Lung (tissue), 12 donors: ENCODE measurements around the gene SUCO. TPM values are rescaled to one million over a fixed set of nuclear protein-coding genes. Genes with fewer than 3 reads are reported as not detected.
A peak's percentile ranks its signal among the peaks of the same experiment; 100 is the strongest.

ENCODE experiments used
- ATAC-seq: fragments of 200-7000 bp; cut with Tn5 transposase; one replicate; pipeline ENCODE4 v1.9.1; 2020; ENCODE audit warnings: moderate number of reproducible peaks; ENCODE audit not compliant: insufficient read depth, low FRiP score
- DNase-seq, 3 donors: peaks; one replicate each; pipeline ENCODE4 v3.0.0-alpha.2; 2013 to 2017
- H3K27ac ChIP-seq, 2 donors: one replicate each; pipeline ENCODE4 v1.5.1; 2013; ENCODE audit warnings: mild to moderate bottlenecking in 2 of 2, moderate library complexity in 2 of 2, control low read depth in 1 of 2, inconsistent platforms in 1 of 2, low read depth in 1 of 2, low read length in 1 of 2
- H3K27me3 ChIP-seq, 3 donors: one replicate each; pipeline ENCODE4 v1.5.1; 2013; ENCODE audit warnings: low read length in 2 of 3; ENCODE audit not compliant: control insufficient read depth in 3 of 3, insufficient read depth in 3 of 3
- H3K36me3 ChIP-seq, 4 donors: one replicate each; pipeline ENCODE4 v1.5.1; 2013; ENCODE audit warnings: low read length in 4 of 4, mild to moderate bottlenecking in 1 of 4, moderate library complexity in 1 of 4; ENCODE audit not compliant: control insufficient read depth in 4 of 4, insufficient read depth in 4 of 4
- H3K4me1 ChIP-seq, 5 donors: one replicate each; pipeline ENCODE4 v1.5.1; 2013; ENCODE audit warnings: low read length in 5 of 5, mild to moderate bottlenecking in 2 of 5, moderate library complexity in 1 of 5; ENCODE audit not compliant: control insufficient read depth in 5 of 5, insufficient read depth in 5 of 5
- H3K4me3 ChIP-seq: one replicate; pipeline ENCODE4 v1.5.1; 2013; ENCODE audit warnings: mild to moderate bottlenecking, control low read depth, moderate library complexity
- H3K9ac ChIP-seq, 2 donors: one replicate each; pipeline ENCODE4 v1.5.1; 2013; ENCODE audit warnings: low read length in 2 of 2, control low read depth in 1 of 2; ENCODE audit not compliant: insufficient read depth in 1 of 2
- H3K9me3 ChIP-seq, 4 donors: one replicate each; pipeline ENCODE4 v1.5.1; 2013; ENCODE audit warnings: low read length in 3 of 4, mild to moderate bottlenecking in 1 of 4, moderate library complexity in 1 of 4; ENCODE audit not compliant: control insufficient read depth in 4 of 4, insufficient read depth in 3 of 4
- WGBS, 2 donors: extraction: QIAGEN DNeasy Blood & Tissue Kit; methylation state at CpG; one replicate each; pipeline ENCODE4 v1.1.7; 2013; 5-methylcytosine and 5-hydroxymethylcytosine counted together
- polyA plus RNA-seq, 2 donors: library from polyadenylated mRNA; stranded (reverse); fragments of 200-250 nt; gene quantifications; one replicate each; pipeline ENCODE4 v1.2.1, GENCODE V29; 2013
- total RNA-seq, 2 donors: library from RNA; depleted of rRNA in 1 of 2; stranded (reverse); fragments of >200 nt in 1 of 2; gene quantifications; one replicate each; pipeline ENCODE4 v1.2.1, GENCODE V29; 2014 to 2021
- TF ChIP-seq, protein P1 (sequence below): IDR thresholded peaks from 2 replicates; pipeline ENCODE4 v1.5.1; 2012; ENCODE audit warnings: mild to moderate bottlenecking; ENCODE audit errors: control extremely low read depth, extremely low read depth
- donor health status: control.
- donor health status: control.
- donor health status: Bipolar disorder and iron deficiency.
- donor health status: healthy.
- donor health status: DM: yes; HTN: yes; CAD: no.

Gene SUCO
- total and polyA plus RNA-seq, 4 donors = 10.2 to 86.8 (median 22.0) TPM

DNA sequence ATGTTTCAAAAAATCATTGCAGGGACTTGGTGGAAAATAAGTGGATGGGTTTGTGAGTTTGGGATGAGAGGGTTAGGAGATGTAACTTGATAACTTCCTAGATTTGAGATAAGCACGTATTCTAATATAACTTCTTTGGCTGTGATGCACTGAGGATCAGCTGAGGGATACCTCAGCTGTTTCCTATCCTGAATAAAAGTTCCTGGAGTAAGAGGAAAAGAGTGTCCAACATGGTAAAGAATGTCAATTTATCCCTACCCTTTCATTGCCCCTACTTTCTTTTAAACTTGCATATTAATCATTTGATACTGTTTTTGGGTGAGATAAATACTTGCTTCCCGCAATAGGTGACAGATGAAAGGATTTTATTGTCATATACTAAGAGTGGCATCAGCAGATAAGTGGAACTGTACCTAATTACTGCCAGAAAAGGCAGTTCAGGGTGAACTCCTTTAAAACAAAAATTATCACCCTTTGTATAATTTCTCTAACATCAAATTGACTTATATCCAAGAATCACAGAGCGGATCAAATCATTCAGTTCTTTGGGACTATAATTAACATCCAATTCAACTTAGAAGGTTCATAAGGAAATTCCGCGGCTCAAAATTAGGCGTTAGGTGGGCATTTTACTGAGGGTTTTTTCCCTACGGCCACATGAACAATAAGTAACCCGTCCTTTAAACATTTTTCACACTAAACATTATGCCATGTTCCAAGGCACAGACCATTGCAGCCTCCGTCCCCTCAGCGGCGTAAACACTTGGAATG, 1.4 kb upstream of the SUCO start:
- Histone ChIP-seq H3K9ac (peak overlapping the region; percentile 88 to 98), H3K4me3 (peak overlapping the region; percentile 73), H3K9me3 (no peaks in the 10 kb centered on the region), H3K4me1 (peaks cover 0 to 27% (median 10%) of the 10 kb centered on the region in 5 donors), H3K27me3 (no peaks in the 10 kb centered on the region), H3K27ac (peak overlapping the region; percentile 94 to 99), H3K36me3 (no peaks in the 10 kb centered on the region)
- TF ChIP-seq, protein P1, sequence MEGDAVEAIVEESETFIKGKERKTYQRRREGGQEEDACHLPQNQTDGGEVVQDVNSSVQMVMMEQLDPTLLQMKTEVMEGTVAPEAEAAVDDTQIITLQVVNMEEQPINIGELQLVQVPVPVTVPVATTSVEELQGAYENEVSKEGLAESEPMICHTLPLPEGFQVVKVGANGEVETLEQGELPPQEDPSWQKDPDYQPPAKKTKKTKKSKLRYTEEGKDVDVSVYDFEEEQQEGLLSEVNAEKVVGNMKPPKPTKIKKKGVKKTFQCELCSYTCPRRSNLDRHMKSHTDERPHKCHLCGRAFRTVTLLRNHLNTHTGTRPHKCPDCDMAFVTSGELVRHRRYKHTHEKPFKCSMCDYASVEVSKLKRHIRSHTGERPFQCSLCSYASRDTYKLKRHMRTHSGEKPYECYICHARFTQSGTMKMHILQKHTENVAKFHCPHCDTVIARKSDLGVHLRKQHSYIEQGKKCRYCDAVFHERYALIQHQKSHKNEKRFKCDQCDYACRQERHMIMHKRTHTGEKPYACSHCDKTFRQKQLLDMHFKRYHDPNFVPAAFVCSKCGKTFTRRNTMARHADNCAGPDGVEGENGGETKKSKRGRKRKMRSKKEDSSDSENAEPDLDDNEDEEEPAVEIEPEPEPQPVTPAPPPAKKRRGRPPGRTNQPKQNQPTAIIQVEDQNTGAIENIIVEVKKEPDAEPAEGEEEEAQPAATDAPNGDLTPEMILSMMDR = no peak
- WGBS, 2 donors = 2 to 3% methylated on average over 11 of the region's 11 CpGs
- no peak for DNase-seq
- ATAC-seq = no peak

DNA sequence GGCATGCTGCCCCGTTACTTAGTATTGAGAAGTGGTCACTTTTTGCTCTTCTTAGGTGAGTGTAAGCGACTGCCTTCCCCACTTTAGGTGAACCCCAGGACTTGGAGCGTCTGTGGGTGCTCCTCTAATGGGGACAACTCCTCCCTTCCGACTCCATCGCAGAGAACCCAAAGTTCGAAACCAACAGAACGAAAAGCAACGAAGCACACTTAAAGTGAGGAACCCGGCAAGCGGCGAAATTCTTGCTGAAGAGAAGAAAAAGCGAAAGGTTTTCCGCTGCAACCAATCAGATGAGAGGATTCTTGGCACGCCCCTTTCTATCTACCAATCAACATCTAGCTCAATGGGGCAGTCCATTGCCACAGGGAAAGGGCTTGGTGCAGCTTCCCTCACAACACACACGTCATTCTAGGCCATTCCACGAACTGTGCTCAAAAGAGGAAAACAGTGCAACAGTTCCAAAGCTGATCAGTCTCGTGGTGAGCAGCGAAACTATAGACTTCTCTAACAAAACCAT, 709 bp upstream of the SUCO start:
- H3K27ac ChIP-seq = peak overlapping the region; percentile 94 to 99
- peak; percentile 82 for ATAC-seq
- H3K36me3 ChIP-seq = no peaks in the 10 kb centered on the region
- H3K9me3 ChIP-seq = no peaks in the 10 kb centered on the region
- peak; percentile 96 to 99 (median 99) for DNase-seq
- 0% methylated on average over 18 of the region's 18 CpGs for WGBS, 2 donors
- H3K4me3 ChIP-seq = peak overlapping the region; percentile 73
- H3K4me1 ChIP-seq = peaks cover 0 to 29% (median 10%) of the 10 kb centered on the region in 5 donors
- TF ChIP-seq, protein P1 = no peak
- peak overlapping the region; percentile 88 to 98 for H3K9ac ChIP-seq
- no peaks in the 10 kb centered on the region for H3K27me3 ChIP-seq

DNA sequence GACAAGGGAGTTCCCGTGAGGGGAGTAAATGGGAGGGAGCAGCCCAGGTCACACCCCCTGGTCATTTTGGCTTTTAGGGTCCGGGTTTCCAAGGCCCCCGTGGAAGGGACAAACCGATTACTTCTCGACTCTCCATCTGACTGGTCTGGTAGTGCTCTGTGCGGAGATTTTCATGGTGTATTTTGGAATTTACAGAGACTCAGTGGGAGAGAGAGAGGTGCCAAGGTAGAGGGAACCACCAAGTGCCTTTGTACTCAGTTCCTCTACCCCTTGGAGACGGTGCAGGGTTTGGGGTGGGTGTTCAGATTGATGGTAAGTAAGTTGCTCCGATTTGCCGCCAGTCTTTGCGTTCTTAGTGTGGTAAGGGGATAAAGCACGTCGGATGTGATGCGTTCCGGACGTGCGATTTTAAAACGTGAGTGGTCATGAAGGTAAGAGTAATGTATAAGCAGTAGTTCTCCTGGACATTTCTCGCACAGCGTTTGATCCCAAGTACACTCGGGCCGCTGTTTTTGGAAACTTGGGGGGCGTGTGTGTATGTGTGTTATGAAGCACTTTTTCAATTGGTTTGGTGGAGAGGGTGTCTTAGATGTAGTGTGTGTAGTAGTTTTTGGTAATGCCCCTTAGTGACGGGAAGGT, 682 bp downstream of the SUCO start:
- peaks cover 0 to 29% (median 14%) of the 10 kb centered on the region in 5 donors for H3K4me1 ChIP-seq
- peak overlapping the region; percentile 94 to 99 for H3K9ac ChIP-seq
- no peaks in the 10 kb centered on the region for H3K9me3 ChIP-seq
- WGBS, 2 donors = 0% methylated on average over 23 of the region's 23 CpGs
- no peaks in the 10 kb centered on the region for H3K36me3 ChIP-seq
- TF ChIP-seq, protein P1 = no peak
- ATAC-seq = no peak
- H3K27ac ChIP-seq = peak overlapping the region; percentile 98 to 99
- peak overlapping the region; percentile 78 for H3K4me3 ChIP-seq
- DNase-seq = peak; percentile 60 to 81 (median 74)
- H3K27me3 ChIP-seq = no peaks in the 10 kb centered on the region
